ENCODE measurements around the gene VEZT.

GRCh38 chr12:95323212-95323611 is 105.6 kb downstream of the VEZT start:
- TF ChIP-seq TCF12 (IDR thresholded peaks at IDR 0.05; ENCODE audit: low read depth) (no peak), YY1 (IDR thresholded peaks at IDR 0.05; ENCODE audit: low read depth) (no peak), RAD21 (IDR thresholded peaks at IDR 0.05; ENCODE audit: low read depth) (no peak), USF1 (IDR thresholded peaks at IDR 0.05) (no peak), TEAD4 (IDR thresholded peaks at IDR 0.05) (no peak), TAF1 (IDR thresholded peaks at IDR 0.05; ENCODE audit: low read depth) (no peak), NFIC (IDR thresholded peaks at IDR 0.05) (no peak), EP300 (IDR thresholded peaks at IDR 0.05; ENCODE audit: borderline replicate concordance) (no peak), CREB1 (IDR thresholded peaks at IDR 0.05; ENCODE audit: low read depth) (no peak), FOXM1 (IDR thresholded peaks at IDR 0.05; ENCODE audit: borderline replicate concordance, low read depth) (no peak), REST (IDR thresholded peaks at IDR 0.05; ENCODE audit: low read depth) (no peak), CEBPB (IDR thresholded peaks at IDR 0.05) (no peak), EGR1 (IDR thresholded peaks at IDR 0.05) (no peak)

All from Ishikawa (cell line).